Ureter (tissue), 1 donor: ENCODE measurements around the gene KRTAP5-4. TPM values are rescaled to one million over a fixed set of nuclear protein-coding genes. Genes with fewer than 3 reads are reported as not detected.
A peak's percentile ranks its signal among the peaks of the same experiment; 100 is the strongest.
"Not testable (repeated sequence)": the region's sequence is repeated elsewhere in the genome, so short reads cannot be mapped to it uniquely, and the experiment has no call there.

Source experiments
- DNase-seq: peaks from one replicate; pipeline ENCODE4 v3.0.0-alpha.2; 2020; ENCODE audit warnings: low spot score
- total RNA-seq: library from RNA; stranded (reverse); gene quantifications from one replicate; pipeline ENCODE4 v1.2.4, GENCODE V29; 2023
- donor health status: DM: yes; HTN: yes; CAD: no.

Gene KRTAP5-4
- total RNA-seq, 1 donor from 2014 or later = not detected

GRCh38 chr11:1637628-1638027 lies 15.7 kb upstream of the KRTAP5-4 start:
- no peak for DNase-seq

GRCh38 chr11:1636291-1636950 lies 14.5 kb upstream of the KRTAP5-4 start:
- DNase-seq = no peak

- no peak for DNase-seq
These were observed 11.9 kb upstream of the KRTAP5-4 start for GRCh38 chr11:1633864-1634263.

GRCh38 chr11:1632053-1632714 lies 10.2 kb upstream of the KRTAP5-4 start:
- DNase-seq = no peak

- DNase-seq = no peak
These were observed 9.2 kb upstream of the KRTAP5-4 start for GRCh38 chr11:1631066-1631568.

GRCh38 chr11:1630271-1630670 lies 8.3 kb upstream of the KRTAP5-4 start:
- DNase-seq = no peak

GRCh38 chr11:1629326-1630185 lies 7.6 kb upstream of the KRTAP5-4 start, which contains the start of gene KRTAP5-5:
Gene KRTAP5-5, plus strand, starts transcription at chr11:1629775. Its CDS starts 66 bp downstream, at chr11:1629841.
- no peak for DNase-seq

- DNase-seq = peak; percentile 58
These were observed 6.8 kb upstream of the KRTAP5-4 start for GRCh38 chr11:1628506-1629325.

GRCh38 chr11:1625541-1625940 lies 3.6 kb upstream of the KRTAP5-4 start:
- no peak for DNase-seq

- DNase-seq = no peak
These were observed 2.7 kb upstream of the KRTAP5-4 start for GRCh38 chr11:1624621-1625020.

- no peak for DNase-seq
These were observed 1.8 kb upstream of the KRTAP5-4 start for GRCh38 chr11:1623716-1624115.

- DNase-seq = no peak
These were observed 2.5 kb downstream of the KRTAP5-4 start for GRCh38 chr11:1619449-1619848.

- DNase-seq = no peak
These were observed 3.7 kb downstream of the KRTAP5-4 start for GRCh38 chr11:1618231-1618630.

GRCh38 chr11:1608363-1608762 lies 13.6 kb downstream of the KRTAP5-4 start, which contains the start of gene KRTAP5-3:
Gene KRTAP5-3, minus strand, starts transcription at chr11:1608463. Its CDS starts 78 bp downstream, at chr11:1608385.
- DNase-seq = no peak

GRCh38 chr11:1607901-1608300 lies 14.0 kb downstream of the KRTAP5-4 start:
- DNase-seq = not testable (repeated sequence)

GRCh38 chr11:1607156-1607845 lies 14.6 kb downstream of the KRTAP5-4 start:
- DNase-seq = not testable (repeated sequence)

- not testable (repeated sequence) for DNase-seq
These were observed 16.0 kb downstream of the KRTAP5-4 start for GRCh38 chr11:1605923-1606322.

GRCh38 chr11:1604711-1605110 lies 17.2 kb downstream of the KRTAP5-4 start:
- no peak for DNase-seq

- DNase-seq = no peak
These were observed 17.8 kb downstream of the KRTAP5-4 start for GRCh38 chr11:1604181-1604580.

GRCh38 chr11:1603629-1604028 lies 18.3 kb downstream of the KRTAP5-4 start:
- DNase-seq = no peak

GRCh38 chr11:1601663-1602062 lies 20.3 kb downstream of the KRTAP5-4 start:
- not testable (repeated sequence) for DNase-seq
